CD4-positive, alpha-beta T cell treated with Interferon gamma for 1 hour (primary cell): Measurements from ENCODE around the gene KIF5A.
"Not testable (repeated sequence)": the region's sequence is repeated elsewhere in the genome, so short reads cannot be mapped to it uniquely, and the experiment has no call there.

ENCODE experiments used
- DNase-seq: peaks from one replicate; pipeline ENCODE4 v3.0.0-alpha.2; 2020

Gene KIF5A

DNA sequence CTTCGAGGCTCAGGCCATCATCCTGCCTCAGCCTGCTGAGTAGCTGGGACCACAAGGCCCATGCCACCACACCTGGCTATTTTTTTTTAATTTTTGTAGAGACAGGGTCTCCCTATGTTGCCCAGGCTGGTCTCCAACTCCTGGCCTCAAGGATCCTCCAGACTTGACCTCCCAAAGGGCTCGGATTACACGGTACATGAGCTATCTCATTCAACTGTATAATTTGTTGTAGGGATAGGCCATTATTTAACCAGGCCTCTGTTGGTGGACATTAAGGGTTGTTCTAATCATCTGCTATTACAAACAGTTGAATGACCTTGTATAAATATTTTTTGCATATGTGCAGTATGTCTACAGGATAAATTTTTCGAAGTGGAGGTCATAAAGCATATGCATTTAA, 9.0 kb downstream of the KIF5A start:
- no peak for DNase-seq

DNA sequence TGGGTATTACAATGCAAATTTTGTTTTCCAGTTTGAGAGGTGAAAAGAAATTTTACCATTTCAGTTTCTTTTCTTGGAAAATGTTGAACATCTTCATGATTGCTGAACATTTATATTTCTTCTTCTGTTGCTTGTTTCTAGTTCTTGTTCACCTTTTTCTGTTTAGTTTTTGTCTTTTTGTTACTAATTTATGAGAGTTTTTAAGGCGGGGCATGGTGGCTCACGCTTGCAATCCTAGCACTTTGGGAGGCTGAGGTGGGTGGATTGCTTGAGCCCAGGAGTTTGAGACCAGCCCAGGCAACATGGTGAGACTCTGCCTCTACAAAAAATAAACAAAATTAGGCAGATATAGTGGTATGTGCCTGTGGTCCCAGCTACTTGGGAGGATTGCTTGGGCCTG, 10.7 kb downstream of the KIF5A start:
- DNase-seq = no peak

DNA sequence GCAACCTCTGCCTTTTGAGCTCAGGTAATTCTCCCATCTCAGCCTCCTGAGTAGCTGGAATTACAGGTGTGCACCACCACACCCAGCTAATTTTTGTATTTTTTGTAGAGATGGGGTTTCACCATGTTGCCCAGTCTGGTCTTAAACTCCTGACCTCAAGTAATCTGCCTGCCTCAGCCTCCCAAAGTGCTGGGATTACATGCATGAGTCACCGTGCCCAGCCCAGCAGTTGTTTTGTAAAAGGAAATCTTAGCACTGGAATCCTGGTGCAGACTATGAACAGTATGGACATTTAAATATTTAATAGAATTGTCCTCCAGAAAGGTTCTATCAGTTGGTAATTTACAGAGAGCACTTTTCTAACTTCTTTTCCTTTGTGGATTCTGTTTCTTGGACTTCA, 11.3 kb downstream of the KIF5A start:
- not testable (repeated sequence) for DNase-seq

DNA sequence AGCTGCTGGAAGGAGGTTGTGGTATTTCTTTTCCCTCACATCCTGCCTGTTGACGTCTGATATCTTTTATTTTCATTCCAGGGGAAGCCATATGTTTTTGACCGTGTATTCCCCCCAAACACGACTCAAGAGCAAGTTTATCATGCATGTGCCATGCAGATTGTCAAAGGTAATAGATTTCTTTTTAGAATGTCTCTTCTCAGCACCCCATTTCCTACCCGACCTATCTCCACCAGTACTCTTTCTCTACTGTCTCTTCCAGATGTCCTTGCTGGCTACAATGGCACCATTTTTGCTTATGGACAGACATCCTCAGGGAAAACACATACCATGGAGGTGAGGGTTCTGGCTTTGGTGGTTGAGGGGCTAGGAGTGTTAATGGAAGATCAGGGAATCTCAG, 13.5 kb downstream of the KIF5A start:
- no peak for DNase-seq

DNA sequence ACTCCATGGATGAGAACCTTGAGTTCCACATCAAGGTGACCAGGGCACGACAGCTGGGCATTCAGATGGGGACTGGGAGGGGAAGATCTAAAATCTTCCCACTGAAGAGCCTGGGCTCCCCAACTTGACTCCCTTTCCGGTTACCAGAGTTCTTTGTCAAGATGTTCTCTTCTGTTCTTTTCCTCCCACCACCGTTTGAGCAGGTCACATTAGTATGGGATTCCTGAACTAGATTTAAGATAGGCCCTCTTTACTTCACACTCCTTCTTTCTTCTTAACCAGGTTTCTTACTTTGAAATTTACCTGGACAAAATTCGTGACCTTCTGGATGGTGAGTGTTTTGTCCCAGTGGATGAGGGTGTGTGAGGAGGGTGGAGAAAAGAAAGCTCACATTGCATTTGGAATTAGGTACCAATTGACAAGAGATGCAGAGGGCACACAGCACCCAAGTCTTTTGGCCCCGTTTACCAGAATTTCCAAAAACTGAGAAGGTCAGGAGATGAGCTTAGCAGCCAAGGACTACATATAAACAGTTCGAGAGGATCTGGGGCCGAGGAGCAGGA, 14.4 kb downstream of the KIF5A start:
- no peak for DNase-seq

DNA sequence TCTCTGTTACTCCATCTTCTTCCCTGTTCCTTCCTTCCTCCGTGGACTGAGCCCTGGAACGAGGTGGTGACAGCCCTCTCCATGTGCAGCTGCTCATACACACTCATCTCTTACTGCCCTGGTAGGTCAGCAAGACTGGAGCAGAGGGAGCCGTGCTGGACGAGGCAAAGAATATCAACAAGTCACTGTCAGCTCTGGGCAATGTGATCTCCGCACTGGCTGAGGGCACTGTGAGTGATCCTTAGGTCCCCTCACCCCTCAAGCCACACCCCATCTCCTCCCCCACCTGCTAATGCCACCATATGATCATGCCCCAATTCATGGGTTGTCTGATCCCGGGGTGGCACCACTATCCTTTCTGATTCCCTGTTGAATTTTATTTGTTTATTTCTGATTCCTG, 19.0 kb downstream of the KIF5A start:
- no peak for DNase-seq

DNA sequence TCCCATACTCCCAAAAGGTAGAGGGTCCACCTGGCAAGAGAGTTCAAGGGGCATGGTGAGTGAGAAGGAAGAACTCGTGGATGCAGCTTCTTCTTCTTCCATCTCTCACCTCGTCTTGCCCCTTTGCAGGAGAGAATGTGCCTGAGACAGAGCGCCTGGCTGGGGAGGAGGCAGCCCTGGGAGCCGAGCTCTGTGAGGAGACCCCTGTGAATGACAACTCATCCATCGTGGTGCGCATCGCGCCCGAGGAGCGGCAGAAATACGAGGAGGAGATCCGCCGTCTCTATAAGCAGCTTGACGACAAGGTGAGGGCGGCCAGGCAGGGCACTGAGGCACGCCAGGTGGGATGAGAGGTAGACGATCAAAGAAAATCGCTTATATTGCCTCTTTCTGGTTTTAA, 20.0 kb downstream of the KIF5A start:
- no peak for DNase-seq

DNA sequence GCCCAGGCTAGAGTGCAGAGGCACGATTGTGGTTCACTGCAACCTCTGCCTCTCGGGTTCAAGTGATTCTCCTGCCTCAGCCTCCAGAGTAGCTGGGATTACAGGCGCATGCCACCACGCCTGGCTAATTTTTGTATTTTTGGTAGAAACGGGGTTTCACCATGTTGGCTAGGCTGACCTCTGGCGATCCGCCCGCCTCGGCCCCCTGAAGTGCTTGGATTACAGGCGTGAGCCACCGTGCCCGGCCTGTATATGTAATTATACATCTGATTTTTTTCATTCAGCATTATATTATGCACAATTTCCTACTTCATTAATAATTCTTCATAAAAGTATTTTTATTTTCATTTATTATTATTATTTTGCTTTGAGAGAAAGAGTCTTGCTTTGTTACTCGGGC, 20.6 kb downstream of the KIF5A start:
- not testable (repeated sequence) for DNase-seq

DNA sequence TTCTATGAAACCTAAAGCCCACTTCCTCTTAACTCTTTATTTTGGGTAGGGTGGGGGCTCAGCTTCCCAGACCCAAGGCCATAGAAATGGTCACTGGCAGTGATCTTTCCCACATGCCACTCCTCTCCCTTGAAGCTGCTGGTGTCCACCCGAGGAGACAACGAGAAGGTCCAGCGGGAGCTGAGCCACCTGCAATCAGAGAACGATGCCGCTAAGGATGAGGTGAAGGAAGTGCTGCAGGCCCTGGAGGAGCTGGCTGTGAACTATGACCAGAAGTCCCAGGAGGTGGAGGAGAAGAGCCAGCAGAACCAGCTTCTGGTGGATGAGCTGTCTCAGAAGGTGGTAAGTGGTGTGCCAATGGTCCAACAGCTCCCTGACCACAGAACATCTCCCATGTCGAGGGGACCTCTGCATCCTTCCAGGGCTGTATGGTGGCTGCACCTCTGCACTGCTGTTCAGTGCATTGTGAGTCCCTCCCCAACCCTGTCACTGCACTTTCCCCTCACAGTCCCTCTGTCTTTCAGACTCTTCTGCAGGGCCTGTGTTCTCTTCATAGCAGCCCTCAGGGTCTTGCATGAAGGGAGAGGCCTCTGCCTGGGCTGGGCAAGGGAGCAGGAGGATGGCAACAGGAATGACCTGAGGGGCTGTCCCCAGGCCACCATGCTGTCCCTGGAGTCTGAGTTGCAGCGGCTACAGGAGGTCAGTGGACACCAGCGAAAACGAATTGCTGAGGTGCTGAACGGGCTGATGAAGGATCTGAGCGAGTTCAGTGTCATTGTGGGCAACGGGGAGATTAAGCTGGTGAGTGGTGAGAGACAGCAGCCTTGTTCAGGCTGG, 22.3 kb downstream of the KIF5A start:
- no peak for DNase-seq

DNA sequence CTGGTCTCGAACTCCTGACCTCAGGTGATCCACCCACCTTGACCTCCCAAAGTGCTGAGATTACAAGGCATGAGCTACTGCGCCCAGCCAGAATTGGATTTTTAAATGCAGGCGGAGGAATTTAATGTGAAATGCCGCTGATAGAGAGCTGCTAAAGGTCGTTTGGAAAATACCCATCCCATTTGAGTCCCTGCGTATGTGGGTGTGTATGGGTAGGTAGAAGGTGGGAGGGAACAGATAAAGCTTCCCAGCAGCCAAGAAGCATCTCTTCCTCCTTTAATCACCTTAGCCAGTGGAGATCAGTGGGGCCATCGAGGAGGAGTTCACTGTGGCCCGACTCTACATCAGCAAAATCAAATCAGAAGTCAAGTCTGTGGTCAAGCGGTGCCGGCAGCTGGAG, 25.0 kb downstream of the KIF5A start:
- DNase-seq = no peak

DNA sequence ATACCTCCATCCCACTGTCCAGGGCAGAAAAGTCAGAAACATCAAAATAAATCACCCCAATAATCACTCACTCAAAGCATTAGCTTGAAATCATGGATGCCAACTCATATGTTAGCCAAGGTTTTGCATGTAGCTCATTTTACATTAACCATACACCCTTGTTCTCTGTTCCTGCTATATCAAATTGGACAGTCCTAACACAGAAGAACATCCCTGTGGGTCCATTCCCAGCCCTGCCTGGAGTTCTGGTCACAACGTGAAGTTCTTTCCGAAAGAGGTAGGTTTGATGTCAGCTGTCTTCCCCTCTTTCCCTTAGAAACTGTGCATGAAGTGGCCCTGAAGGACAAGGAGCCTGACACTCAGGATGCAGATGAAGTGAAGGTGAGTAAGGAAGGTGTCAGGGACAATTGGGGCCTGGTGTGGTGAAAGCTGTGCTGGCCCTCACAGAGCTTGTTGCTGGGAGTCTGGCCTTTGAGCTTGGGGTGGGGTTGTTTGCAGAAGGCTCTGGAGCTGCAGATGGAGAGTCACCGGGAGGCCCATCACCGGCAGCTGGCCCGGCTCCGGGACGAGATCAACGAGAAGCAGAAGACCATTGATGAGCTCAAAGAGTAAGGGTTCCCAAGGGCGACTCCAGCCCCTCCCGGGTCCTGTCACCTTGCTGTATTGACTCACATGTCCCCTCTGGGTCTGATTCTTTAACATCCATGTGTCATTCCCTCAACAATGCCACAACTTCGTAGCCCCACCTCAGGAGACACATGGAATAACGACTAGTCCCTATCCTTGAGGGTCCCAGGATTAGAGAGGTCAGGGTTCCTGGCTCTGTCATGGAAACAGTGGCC, 26.1 kb downstream of the KIF5A start:
- DNase-seq = no peak

DNA sequence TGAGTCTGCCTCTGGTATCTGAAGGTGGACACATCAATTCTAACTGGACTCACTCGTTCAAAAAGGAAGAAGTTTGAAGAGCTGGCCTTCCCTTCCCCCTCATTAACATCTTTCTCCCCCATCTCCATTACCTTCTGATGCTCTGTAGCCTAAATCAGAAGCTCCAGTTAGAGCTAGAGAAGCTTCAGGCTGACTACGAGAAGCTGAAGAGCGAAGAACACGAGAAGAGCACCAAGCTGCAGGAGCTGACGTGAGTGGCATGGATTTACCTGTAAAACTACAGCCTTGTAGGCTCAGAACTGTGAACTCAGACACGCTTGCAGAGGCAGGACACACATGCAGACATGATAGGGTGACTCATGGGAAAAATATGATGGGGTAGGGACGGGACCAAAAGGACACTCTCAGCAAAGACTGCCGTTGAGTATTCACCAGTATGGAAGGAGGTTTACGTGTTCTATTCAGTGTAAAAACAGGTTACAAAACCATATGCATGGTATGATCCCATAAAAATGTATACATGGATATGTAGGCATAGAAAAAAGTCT, 26.8 kb downstream of the KIF5A start:
- DNase-seq = no peak

DNA sequence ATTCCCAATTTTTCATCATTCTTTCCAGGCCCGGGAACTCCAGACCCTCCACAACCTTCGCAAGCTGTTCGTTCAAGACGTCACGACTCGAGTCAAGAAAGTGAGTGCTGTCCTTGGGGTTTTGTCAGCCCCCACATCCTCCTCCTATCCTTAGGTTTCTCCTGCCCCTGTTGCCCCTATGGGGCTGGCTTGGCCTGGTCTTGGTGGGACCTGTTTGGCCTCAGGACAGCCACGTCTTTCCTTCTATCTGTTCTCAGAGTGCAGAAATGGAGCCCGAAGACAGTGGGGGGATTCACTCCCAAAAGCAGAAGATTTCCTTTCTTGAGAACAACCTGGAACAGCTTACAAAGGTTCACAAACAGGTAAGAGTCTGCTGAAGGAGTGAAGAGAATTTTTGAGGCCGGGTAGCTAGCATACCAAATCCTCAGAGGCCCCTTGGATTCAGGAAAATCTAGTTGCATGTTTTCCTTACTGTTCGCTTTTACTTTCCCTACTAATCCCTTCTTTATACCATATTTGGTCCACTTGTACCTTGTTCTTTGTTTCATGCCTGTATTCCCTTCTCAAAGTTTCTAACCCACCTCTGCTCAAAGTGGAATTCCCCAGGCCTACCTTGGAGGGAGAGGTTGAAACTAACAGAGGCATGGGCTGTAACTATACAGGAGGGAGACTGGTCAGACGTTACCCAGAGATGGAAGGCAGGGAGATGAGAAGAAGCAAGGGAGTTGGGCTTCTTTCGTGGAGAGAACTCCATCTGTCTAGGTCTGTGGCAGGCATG, 28.3 kb downstream of the KIF5A start:
- no peak for DNase-seq

DNA sequence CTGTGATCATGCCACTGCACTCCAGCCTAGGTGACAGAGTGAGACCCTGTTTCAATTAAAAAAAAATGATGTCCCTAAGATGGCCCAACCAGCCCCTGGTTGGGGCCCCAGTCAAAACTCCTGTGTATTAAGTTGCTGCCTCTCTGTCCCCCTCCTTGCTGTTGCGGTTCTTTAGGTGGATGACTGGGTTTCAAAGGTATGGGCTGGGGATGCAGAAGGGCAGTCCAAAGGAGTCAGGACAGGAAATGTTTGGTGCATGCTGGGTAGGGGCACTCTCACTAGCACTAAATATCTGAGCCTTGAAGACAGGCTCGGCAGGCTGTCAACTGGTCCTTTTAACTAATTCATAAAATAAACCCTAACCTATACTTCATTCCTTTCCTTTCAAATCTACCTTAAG, 29.2 kb downstream of the KIF5A start:
- DNase-seq = no peak

DNA sequence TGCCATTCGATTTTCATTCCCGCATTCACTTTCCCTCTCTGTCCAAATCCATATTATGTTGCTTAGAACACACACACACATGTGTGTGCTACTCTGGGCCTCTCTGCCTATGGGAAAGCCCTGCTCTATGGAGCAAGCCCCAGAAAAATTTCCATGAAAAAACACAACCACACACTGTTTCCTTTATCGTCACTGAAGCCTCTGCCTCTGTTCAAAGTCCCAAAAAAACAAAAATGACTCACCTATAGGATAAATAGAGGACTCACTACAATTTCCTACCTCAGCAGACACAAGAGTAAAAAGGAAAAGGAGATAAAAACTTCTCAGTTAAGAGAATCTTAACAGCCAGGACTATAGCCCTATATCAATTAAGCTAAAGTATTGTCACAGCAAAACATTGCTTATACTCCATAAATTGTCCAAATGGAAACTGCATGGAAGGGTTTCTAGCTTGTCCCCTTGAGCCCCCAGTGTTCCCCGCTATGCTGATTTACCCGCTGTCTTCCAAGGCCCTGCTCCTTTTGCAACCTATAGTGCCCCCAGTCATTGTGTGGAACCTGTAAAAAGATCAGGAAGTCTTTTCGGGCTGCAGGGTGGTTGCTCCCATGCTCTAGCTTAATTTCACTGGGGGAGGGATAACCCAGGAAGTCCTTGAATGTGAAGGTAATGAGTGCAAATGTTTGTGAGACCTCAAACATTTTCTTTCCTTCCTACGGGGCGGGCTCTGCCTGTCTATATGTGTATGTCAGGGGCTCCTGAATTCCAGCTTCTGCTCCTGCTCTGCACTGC, 30.0 kb downstream of the KIF5A start:
- DNase-seq = no peak

DNA sequence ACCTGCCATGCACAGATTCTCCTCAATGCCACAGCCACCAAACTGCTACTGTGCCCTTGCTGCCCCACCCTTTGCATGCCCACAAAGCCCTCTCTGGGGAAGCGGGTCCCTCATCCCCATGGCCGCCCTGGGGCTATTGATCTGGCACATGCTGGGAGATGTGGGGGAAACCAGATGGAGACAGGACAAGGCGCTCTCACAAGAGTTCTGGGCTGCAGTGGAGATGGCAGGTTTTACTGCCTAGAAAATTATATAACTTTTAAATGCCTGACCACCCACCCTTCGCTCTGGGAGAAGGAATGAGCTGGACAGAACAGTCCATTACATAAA, 30.6 kb downstream of the KIF5A start:
- DNase-seq = no peak

DNA sequence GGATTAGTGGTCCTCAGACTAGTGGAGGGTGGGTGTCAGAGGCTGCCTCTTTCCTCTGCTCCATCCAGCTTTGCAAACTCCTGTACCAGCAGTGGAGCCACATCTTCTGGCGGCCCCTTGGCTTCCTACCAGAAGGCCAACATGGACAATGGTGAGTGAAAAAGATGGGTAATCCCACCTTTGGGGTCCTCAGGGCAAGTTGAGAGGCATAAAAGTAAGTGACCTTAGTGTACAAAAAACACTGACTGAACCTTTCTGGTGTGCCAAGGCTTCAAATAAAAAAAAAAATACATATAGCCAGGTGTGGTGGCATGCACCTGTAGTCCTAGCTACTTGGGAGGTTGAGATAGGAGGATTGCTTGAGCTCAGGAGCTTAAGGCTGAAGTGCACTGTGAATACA, 32.0 kb downstream of the KIF5A start:
- DNase-seq = no peak

DNA sequence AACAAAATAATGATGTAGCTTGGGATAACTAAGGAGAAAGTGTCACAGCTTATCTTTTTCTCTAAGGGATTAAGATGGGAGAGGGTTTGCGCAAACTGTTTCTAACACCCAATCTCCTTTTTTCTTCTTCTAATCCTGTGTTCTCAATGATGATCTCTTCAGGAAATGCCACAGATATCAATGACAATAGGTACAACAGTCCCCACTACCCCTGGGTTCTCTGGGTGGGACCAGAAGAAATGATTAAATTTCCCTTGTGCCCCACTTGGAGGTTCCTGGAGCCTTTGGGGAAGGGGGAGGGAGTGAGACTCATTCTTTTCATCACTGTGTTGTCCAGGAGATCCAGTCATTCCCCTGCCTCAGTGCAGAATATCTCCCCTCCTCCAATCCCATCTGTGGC, 32.6 kb downstream of the KIF5A start:
- no peak for DNase-seq

DNA sequence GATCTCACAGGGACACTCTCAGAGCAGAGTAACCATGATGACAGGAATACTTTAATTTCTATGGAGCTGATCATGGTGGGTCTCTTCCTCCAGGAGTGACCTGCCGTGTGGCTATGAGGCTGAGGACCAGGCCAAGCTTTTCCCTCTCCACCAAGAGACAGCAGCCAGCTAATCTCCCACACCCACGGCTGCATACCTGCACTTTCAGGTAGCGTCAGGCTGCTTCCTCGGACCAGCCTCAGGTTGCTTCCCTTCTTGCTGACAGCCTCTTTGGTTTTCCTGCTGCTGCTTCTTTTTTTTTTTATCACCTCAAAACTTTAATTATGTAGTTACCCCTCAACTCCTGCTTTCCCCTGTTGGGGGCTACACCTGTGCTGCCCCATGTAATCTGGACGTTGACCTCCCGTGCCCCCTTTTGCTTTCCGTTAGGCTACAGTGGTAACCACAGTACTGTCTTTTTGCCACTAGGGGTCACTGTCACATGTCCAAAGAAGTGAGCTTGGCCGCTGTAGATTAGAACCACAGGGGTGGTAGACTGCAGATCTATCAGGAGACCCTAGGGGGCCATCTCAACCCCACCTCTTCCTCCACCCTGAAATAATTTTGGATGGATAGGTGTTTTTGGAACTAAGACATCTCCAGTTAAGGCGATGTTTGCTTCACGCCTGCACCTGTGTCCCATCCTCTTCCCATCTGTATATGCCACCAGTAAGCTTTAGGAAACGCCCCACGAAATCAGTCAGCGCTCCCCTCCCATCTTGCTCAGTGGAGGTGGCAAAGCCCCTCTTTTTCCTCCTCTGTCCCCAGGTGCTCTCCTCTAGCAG, 33.4 kb downstream of the KIF5A start:
- peak; percentile 76 for DNase-seq

DNA sequence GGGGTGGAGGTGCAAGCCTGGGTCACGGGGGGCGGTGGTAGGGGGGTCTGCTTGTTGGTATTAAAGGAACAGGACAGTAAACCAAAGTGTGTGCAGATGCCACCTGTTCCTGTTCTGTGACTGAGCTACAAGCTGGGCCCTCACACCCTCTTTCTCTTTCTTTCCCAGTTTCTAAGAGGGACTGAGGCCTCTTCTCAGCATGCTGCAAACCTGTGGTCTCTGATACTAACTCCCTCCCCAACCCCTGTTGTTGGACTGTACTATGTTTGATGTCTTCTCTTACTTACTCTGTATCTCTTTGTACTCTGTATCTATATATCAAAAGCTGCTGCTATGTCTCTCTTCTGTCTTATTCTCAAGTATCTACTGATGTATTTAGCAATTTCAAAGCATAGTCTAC, 34.2 kb downstream of the KIF5A start:
- DNase-seq = no peak

DNA sequence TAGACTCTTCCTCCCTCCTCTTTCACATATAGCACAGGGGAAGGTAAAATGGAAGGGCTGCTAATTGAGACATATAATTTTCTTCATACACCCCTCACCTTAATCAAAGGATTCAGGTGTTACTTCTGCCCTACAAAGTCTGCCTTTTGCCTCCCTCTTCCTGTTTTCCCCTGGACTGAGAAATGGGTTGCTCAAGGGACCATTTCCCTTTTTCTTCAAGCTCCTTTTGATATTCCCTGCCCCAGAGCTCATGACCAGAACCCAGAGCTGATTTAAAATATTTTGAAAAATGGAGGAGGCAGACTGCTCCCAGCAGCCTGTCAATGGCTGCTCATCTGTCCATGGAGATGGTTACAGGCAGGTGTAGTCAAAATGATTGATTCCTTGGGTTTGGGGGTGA, 34.8 kb downstream of the KIF5A start:
- no peak for DNase-seq
